PC-3 (cell line): ENCODE data around the gene MET. TPM values are rescaled to one million over a fixed set of nuclear protein-coding genes. Genes with fewer than 3 reads are reported as not detected.

Experiments
- ATAC-seq: fragments of 200-7000 bp; cut with Tn5 transposase; 2 replicates; pipeline ENCODE4 v1.9.1; 2020; ENCODE audit warnings: mild to moderate bottlenecking, moderate library complexity
- BruUV-seq: library from RNA; stranded (reverse); fragments of 400-500 nt; replicated peaks from 2 replicates; lab custom pipeline; 2021; lab: Mats Ljungman, UMichigan
- CTCF ChIA-PET: fragments of 300-600 bp; sonication (Branson Sonifier 250); formaldehyde crosslinking; loops from one replicate; lab custom pipeline; 2022; ENCODE audit warnings: antibody characterized with exemption; lab: Charles Lee
- POLR2A ChIA-PET: fragments of 300-600 bp; sonication (Branson Sonifier 250); formaldehyde crosslinking; loops from one replicate; lab custom pipeline; 2022; ENCODE audit warnings: antibody characterized with exemption; ENCODE audit not compliant: unreplicated experiment; lab: Charles Lee
- DNase-seq: peaks from one replicate; pipeline ENCODE4 v3.0.0-alpha.2; 2015
- H2AFZ ChIP-seq: fragments of 300-600 bp; sonication (generic); 2 replicates; pipeline ENCODE4 v1.6.0; 2016; ENCODE audit warnings: antibody characterized with exemption, low read length
- H3F3A ChIP-seq: fragments of 300-600 bp; sonication (generic); one replicate; pipeline ENCODE4 v1.6.0; 2017; ENCODE audit warnings: antibody characterized with exemption, low read length, control low read depth, mild to moderate bottlenecking; ENCODE audit not compliant: unreplicated experiment
- H3K27ac ChIP-seq: fragments of 300-600 bp; sonication (generic); 2 replicates; pipeline ENCODE4 v1.5.1; 2016; ENCODE audit warnings: mild to moderate bottlenecking, low read length
- H3K27me3 ChIP-seq: fragments of 300-600 bp; sonication (generic); 2 replicates; pipeline ENCODE4 v1.6.1; 2016; ENCODE audit warnings: low read length, mixed read lengths
- H3K36me3 ChIP-seq: fragments of 300-600 bp; sonication (generic); 2 replicates; pipeline ENCODE4 v1.6.1; 2016; ENCODE audit warnings: low read depth, mixed run types, low read length, mixed read lengths
- H3K4me1 ChIP-seq: fragments of 300-600 bp; sonication (generic); 2 replicates; pipeline ENCODE4 v1.5.1; 2016; ENCODE audit warnings: low read length; ENCODE audit not compliant: insufficient read depth
- H3K4me2 ChIP-seq: fragments of 300-600 bp; sonication (generic); 2 replicates; pipeline ENCODE4 v1.6.0; 2016; ENCODE audit warnings: low read length
- H3K4me3 ChIP-seq: fragments of 300-600 bp; sonication (generic); 2 replicates; pipeline ENCODE4 v1.5.1; 2016; ENCODE audit warnings: mild to moderate bottlenecking, low read length, mixed read lengths
- H3K79me2 ChIP-seq: fragments of 300-600 bp; sonication (generic); 2 replicates; pipeline ENCODE4 v1.6.1; 2017; ENCODE audit warnings: low read length, mixed read lengths
- H3K9ac ChIP-seq: fragments of 300-600 bp; sonication (generic); 2 replicates; pipeline ENCODE4 v1.6.0; 2016; ENCODE audit warnings: mild to moderate bottlenecking, low read length
- H3K9me2 ChIP-seq: fragments of 300-600 bp; sonication (generic); replicated peaks from 2 replicates; pipeline ENCODE4 v1.6.1; 2016; ENCODE audit warnings: mixed run types, low read length, mixed read lengths
- H3K9me3 ChIP-seq: fragments of 300-600 bp; sonication (generic); 2 replicates; pipeline ENCODE4 v1.6.1; 2016; ENCODE audit warnings: low read length, mixed read lengths
- H4K20me1 ChIP-seq: fragments of 300-600 bp; sonication (generic); 2 replicates; pipeline ENCODE4 v1.6.1; 2016; ENCODE audit warnings: low read length, mixed read lengths
- CTCF ChIP-seq: fragments of 300-600 bp; sonication (generic); conservative IDR thresholded peaks from 2 replicates; pipeline ENCODE4 v1.5.1; 2017; ENCODE audit warnings: antibody characterized with exemption, low read depth, mild to moderate bottlenecking, low read length
- EZH2 ChIP-seq: fragments of 300-600 bp; sonication (generic); IDR thresholded peaks from one replicate; pipeline ENCODE4 v1.6.1; 2017; ENCODE audit warnings: antibody characterized with exemption, mild to moderate bottlenecking, low read length; ENCODE audit not compliant: unreplicated experiment
- EZH2phosphoT487 ChIP-seq: fragments of 300-600 bp; sonication (generic); IDR thresholded peaks from 2 replicates; pipeline ENCODE4 v1.6.1; 2018; ENCODE audit warnings: mild to moderate bottlenecking, antibody characterized with exemption, low read length, borderline replicate concordance
- intact Hi-C: fragments of 100-400 bp; cut with micrococcal nuclease; formaldehyde crosslinking; loops from 2 replicates; pipeline ENCODE4 v1.9.0; 2023
- total RNA-seq: library from RNA; depleted of rRNA; stranded (reverse); fragments of >200 nt; gene quantifications from 2 replicates; pipeline ENCODE4 v1.2.3, GENCODE V29; 2014

Gene MET
- total RNA-seq, 1 experiment from 2014 or later: 118 TPM

- H3K4me2 ChIP-seq: peak overlapping the region; percentile 75
- H3K9ac ChIP-seq: peak overlapping the region; percentile 81
- no peak for TF ChIP-seq EZH2phosphoT487
- no peak for TF ChIP-seq CTCF
- ChIA-PET CTCF (no interaction called here), POLR2A (interaction anchor here (1.0 kb wide), 1 partner anchor 104 kb away, joined by 3 read pairs; no protein-coding TSS in a partner anchor)
- peaks cover 10% of the 10 kb centered on the region for H3F3A ChIP-seq
- H4K20me1 ChIP-seq: no peaks in the 10 kb centered on the region
- peaks cover 30% of the 10 kb centered on the region for H3K79me2 ChIP-seq
- H3K4me3 ChIP-seq: peak overlapping the region; percentile 53
- peaks cover 87% of the 10 kb centered on the region for H3K4me1 ChIP-seq
- H3K27me3 ChIP-seq: no peaks in the 10 kb centered on the region
- H3K9me2 ChIP-seq: no peaks in the 10 kb centered on the region
- H2AFZ ChIP-seq: no peak overlapping the region
- H3K36me3 ChIP-seq: peaks cover 62% of the 10 kb centered on the region
- H3K9me3 ChIP-seq: no peaks in the 10 kb centered on the region
- intact Hi-C loops: loop anchor here (1.0 to 10.0 kb wide), 6 partner anchors 25 to 565 kb away; partner anchors contain the start of genes MET and TES
- H3K27ac ChIP-seq: peak overlapping the region; percentile 99
- no TSS peak for BruUV-seq
- DNase-seq (peak; percentile 90), ATAC-seq (peak; percentile 48)
Observed at GRCh38 chr7:116777651-116778281, 105.8 kb downstream of the MET start.

GRCh38 chr7:116779216-116779615 is 107.2 kb downstream of the MET start:
- no peak overlapping the region for H2AFZ ChIP-seq
- no peak overlapping the region for H3K4me2 ChIP-seq
- TF ChIP-seq EZH2phosphoT487 (no peak), CTCF (no peak), EZH2 (no peak)
- ATAC-seq: no peak
- no peaks in the 10 kb centered on the region for H3K9me3 ChIP-seq
- H3F3A ChIP-seq: peaks cover 10% of the 10 kb centered on the region
- H3K27ac ChIP-seq: no peak overlapping the region
- H4K20me1 ChIP-seq: no peaks in the 10 kb centered on the region
- no peak overlapping the region for H3K9ac ChIP-seq
- H3K79me2 ChIP-seq: peaks cover 17% of the 10 kb centered on the region
- CTCF ChIA-PET: no interaction called here
- no peak overlapping the region for H3K4me3 ChIP-seq
- peaks cover 77% of the 10 kb centered on the region for H3K4me1 ChIP-seq
- H3K9me2 ChIP-seq: no peaks in the 10 kb centered on the region
- BruUV-seq: no TSS peak
- POLR2A ChIA-PET: no interaction called here
- peaks cover 63% of the 10 kb centered on the region for H3K36me3 ChIP-seq
- no peak for DNase-seq
- no peaks in the 10 kb centered on the region for H3K27me3 ChIP-seq
- intact Hi-C loops: loop anchor here (5.0 to 10.0 kb wide), 2 partner anchors 334 to 567 kb away; partner anchors contain the start of gene TES

GRCh38 chr7:116779931-116780330 is 107.9 kb downstream of the MET start:
- peaks cover 10% of the 10 kb centered on the region for H3F3A ChIP-seq
- peak overlapping the region; percentile 39; the same call in 1 of the 2 replicates for H3K4me2 ChIP-seq
- peaks cover 73% of the 10 kb centered on the region for H3K4me1 ChIP-seq
- no peak for ATAC-seq
- no peaks in the 10 kb centered on the region for H4K20me1 ChIP-seq
- TF ChIP-seq EZH2phosphoT487: no peak
- no peak for TF ChIP-seq CTCF
- TF ChIP-seq EZH2: no peak
- peaks cover 60% of the 10 kb centered on the region for H3K36me3 ChIP-seq
- peak overlapping the region; percentile 44; the same call in 1 of the 2 replicates for H3K27ac ChIP-seq
- H3K79me2 ChIP-seq: peaks cover 14% of the 10 kb centered on the region
- H3K4me3 ChIP-seq: no peak overlapping the region
- H3K9me3 ChIP-seq: no peaks in the 10 kb centered on the region
- no peaks in the 10 kb centered on the region for H3K9me2 ChIP-seq
- intact Hi-C loops: loop anchor here (5.0 to 10.0 kb wide), 2 partner anchors 335 to 568 kb away; partner anchors contain the start of gene TES
- DNase-seq: no peak
- BruUV-seq: no TSS peak
- ChIA-PET CTCF (no interaction called here), POLR2A (no interaction called here)
- no peak overlapping the region for H2AFZ ChIP-seq
- H3K9ac ChIP-seq: no peak overlapping the region
- no peaks in the 10 kb centered on the region for H3K27me3 ChIP-seq
